Sigmoid colon (tissue), 4 donors: Measurements from ENCODE around the gene SRPK3.
"Not testable (repeated sequence)": the region's sequence is repeated elsewhere in the genome, so short reads cannot be mapped to it uniquely, and the experiment has no call there.

Experiments
- EP300 ChIP-seq, 4 donors: sonication (generic); formaldehyde crosslinking; IDR thresholded peaks; one replicate each; pipeline ENCODE4 v1.6.1; 2017; ENCODE audit warnings: antibody characterized with exemption in 4 of 4
- POLR2A ChIP-seq, 2 donors: fragments of 450-650 bp; IDR thresholded peaks; one replicate each; pipeline ENCODE4 v1.6.1; 2016; ENCODE audit warnings: antibody characterized with exemption in 2 of 2, mild to moderate bottlenecking in 2 of 2, moderate library complexity in 2 of 2
- POLR2AphosphoS5 ChIP-seq, 4 donors: sonication (generic); formaldehyde crosslinking; IDR thresholded peaks; one replicate each; pipeline ENCODE4 v1.6.1; 2017; ENCODE audit warnings: antibody characterized with exemption in 4 of 4
- TF ChIP-seq, protein P1 (sequence below), 4 experiments: fragments of 450-650 bp in 3 of 4; fragments of 200-600 bp in 1 of 4; IDR thresholded peaks; one replicate each; pipeline ENCODE4 v1.5.1; 2016 to 2019; ENCODE audit warnings: antibody characterized with exemption in 4 of 4, mild to moderate bottlenecking in 3 of 4, moderate library complexity in 2 of 4

DNA sequence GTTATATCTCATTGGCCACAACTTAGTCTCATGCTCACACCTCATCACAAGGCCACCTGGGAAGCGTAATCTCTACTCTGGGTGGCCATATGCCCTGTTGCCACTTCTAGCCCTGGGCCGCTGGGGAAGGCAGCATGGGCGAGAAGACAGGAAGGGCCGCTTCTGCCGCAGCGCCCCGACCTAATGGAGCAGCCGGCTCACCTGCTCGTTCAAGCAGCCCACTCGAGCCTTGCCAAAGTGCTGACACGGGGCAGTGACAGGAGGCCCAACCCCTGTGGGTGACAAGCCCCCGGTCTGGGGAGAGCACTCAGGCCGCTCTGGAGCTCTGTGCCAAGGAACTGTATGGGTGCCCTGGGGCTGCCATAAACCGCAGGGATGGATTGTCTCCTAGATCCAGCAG, 38.7 kb upstream of the SRPK3 start:
- TF ChIP-seq, protein P1, sequence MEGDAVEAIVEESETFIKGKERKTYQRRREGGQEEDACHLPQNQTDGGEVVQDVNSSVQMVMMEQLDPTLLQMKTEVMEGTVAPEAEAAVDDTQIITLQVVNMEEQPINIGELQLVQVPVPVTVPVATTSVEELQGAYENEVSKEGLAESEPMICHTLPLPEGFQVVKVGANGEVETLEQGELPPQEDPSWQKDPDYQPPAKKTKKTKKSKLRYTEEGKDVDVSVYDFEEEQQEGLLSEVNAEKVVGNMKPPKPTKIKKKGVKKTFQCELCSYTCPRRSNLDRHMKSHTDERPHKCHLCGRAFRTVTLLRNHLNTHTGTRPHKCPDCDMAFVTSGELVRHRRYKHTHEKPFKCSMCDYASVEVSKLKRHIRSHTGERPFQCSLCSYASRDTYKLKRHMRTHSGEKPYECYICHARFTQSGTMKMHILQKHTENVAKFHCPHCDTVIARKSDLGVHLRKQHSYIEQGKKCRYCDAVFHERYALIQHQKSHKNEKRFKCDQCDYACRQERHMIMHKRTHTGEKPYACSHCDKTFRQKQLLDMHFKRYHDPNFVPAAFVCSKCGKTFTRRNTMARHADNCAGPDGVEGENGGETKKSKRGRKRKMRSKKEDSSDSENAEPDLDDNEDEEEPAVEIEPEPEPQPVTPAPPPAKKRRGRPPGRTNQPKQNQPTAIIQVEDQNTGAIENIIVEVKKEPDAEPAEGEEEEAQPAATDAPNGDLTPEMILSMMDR (IDR thresholded peaks at IDR 0.05), result not testable (repeated sequence)
- not testable (repeated sequence) for TF ChIP-seq POLR2A, POLR2AphosphoS5, EP300 (IDR thresholded peaks at IDR 0.05)
